ENCODE measurements around the gene GPC5. TPM values are rescaled to one million over a fixed set of nuclear protein-coding genes. Genes with fewer than 3 reads are reported as not detected.

The GPC5 gene
- total RNA-seq, 1 donor from 2014 or later = 10.2 TPM

- H3K27ac Mint-ChIP-seq (ENCODE audit: unreplicated experiment) = no peak overlapping the region
- no peak overlapping the region for H3K4me3 Mint-ChIP-seq (ENCODE audit: unreplicated experiment)
- no peak for DNase-seq
- H3K4me1 Mint-ChIP-seq (ENCODE audit: low read depth, unreplicated experiment) = no peaks in the 10 kb centered on the region
- TF ChIP-seq CTCF (IDR thresholded peaks at IDR 0.05; ENCODE audit: partially characterized antibody, unreplicated experiment) = no peak
- H3K36me3 Mint-ChIP-seq (ENCODE audit: unreplicated experiment) = no peaks in the 10 kb centered on the region
- H3K9me3 Mint-ChIP-seq (ENCODE audit: unreplicated experiment) = no peaks in the 10 kb centered on the region
- no peaks in the 10 kb centered on the region for H3K27me3 Mint-ChIP-seq (ENCODE audit: unreplicated experiment)
Observed at GRCh38 chr13:91598655-91599054, 200.2 kb downstream of the GPC5 start.

GRCh38 chr13:91601273-91601672, 202.9 kb downstream of the GPC5 start:
- H3K27me3 Mint-ChIP-seq (ENCODE audit: unreplicated experiment) = no peaks in the 10 kb centered on the region
- TF ChIP-seq CTCF (IDR thresholded peaks at IDR 0.05; ENCODE audit: partially characterized antibody, unreplicated experiment) = no peak
- H3K9me3 Mint-ChIP-seq (ENCODE audit: unreplicated experiment) = no peaks in the 10 kb centered on the region
- no peaks in the 10 kb centered on the region for H3K4me1 Mint-ChIP-seq (ENCODE audit: low read depth, unreplicated experiment)
- no peak for DNase-seq
- H3K27ac Mint-ChIP-seq (ENCODE audit: unreplicated experiment) = no peak overlapping the region
- H3K4me3 Mint-ChIP-seq (ENCODE audit: unreplicated experiment) = no peak overlapping the region
- no peaks in the 10 kb centered on the region for H3K36me3 Mint-ChIP-seq (ENCODE audit: unreplicated experiment)

GRCh38 chr13:91601807-91602206, 203.4 kb downstream of the GPC5 start:
- Mint-ChIP-seq H3K36me3 (ENCODE audit: unreplicated experiment) (no peaks in the 10 kb centered on the region), H3K4me3 (ENCODE audit: unreplicated experiment) (no peak overlapping the region), H3K27ac (ENCODE audit: unreplicated experiment) (no peak overlapping the region), H3K9me3 (ENCODE audit: unreplicated experiment) (no peaks in the 10 kb centered on the region), H3K27me3 (ENCODE audit: unreplicated experiment) (peaks cover under 1% of the 10 kb centered on the region), H3K4me1 (ENCODE audit: low read depth, unreplicated experiment) (no peaks in the 10 kb centered on the region)
- TF ChIP-seq CTCF (IDR thresholded peaks at IDR 0.05; ENCODE audit: partially characterized antibody, unreplicated experiment) = no peak
- DNase-seq = no peak

GRCh38 chr13:91609353-91609752, 210.9 kb downstream of the GPC5 start:
- H3K27me3 Mint-ChIP-seq (ENCODE audit: unreplicated experiment) = peaks cover 1% of the 10 kb centered on the region
- H3K27ac Mint-ChIP-seq (ENCODE audit: unreplicated experiment) = no peak overlapping the region
- DNase-seq = no peak
- TF ChIP-seq CTCF (IDR thresholded peaks at IDR 0.05; ENCODE audit: partially characterized antibody, unreplicated experiment) = no peak
- no peaks in the 10 kb centered on the region for H3K36me3 Mint-ChIP-seq (ENCODE audit: unreplicated experiment)
- H3K4me1 Mint-ChIP-seq (ENCODE audit: low read depth, unreplicated experiment) = no peaks in the 10 kb centered on the region
- no peaks in the 10 kb centered on the region for H3K9me3 Mint-ChIP-seq (ENCODE audit: unreplicated experiment)
- no peak overlapping the region for H3K4me3 Mint-ChIP-seq (ENCODE audit: unreplicated experiment)

- Mint-ChIP-seq H3K27me3 (ENCODE audit: unreplicated experiment) (no peaks in the 10 kb centered on the region), H3K4me3 (ENCODE audit: unreplicated experiment) (no peak overlapping the region), H3K36me3 (ENCODE audit: unreplicated experiment) (no peaks in the 10 kb centered on the region), H3K9me3 (ENCODE audit: unreplicated experiment) (no peaks in the 10 kb centered on the region), H3K27ac (ENCODE audit: unreplicated experiment) (no peak overlapping the region), H3K4me1 (ENCODE audit: low read depth, unreplicated experiment) (no peaks in the 10 kb centered on the region)
- no peak for DNase-seq
- no peak for TF ChIP-seq CTCF (IDR thresholded peaks at IDR 0.05; ENCODE audit: partially characterized antibody, unreplicated experiment)
Observed at GRCh38 chr13:91618315-91618714, 219.9 kb downstream of the GPC5 start.

All from glutamatergic neuron (in vitro differentiated cells).